ENCODE data around the gene SNX20. TPM values are rescaled to one million over a fixed set of nuclear protein-coding genes. Genes with fewer than 3 reads are reported as not detected.

The SNX20 gene
- total and polyA plus RNA-seq, 7 experiments from 2014 or later = 32.4 to 96.1 (median 70.8) TPM

GRCh38 chr16:50622643-50623369, 58.3 kb downstream of the SNX20 start:
- H3K27ac ChIP-seq (ENCODE audit: low read depth, low read length) = no peak overlapping the region
- no peaks in the 10 kb centered on the region for H3K36me3 ChIP-seq (ENCODE audit: control insufficient read depth in 2 of 3, insufficient read depth in 3 of 3, low read length in 3 of 3)
- POLR2A ChIA-PET = interaction anchor here (0.5 to 1.7 kb wide), 3 partner anchors 9 to 266 kb away, joined by 3 to 4 read pairs (median 3); no protein-coding TSS in a partner anchor
- H3K4me3 ChIP-seq (ENCODE audit: low read length) = no peak overlapping the region
- H3K9me3 ChIP-seq (ENCODE audit: control insufficient read depth in 2 of 3, low read length in 3 of 3) = no peaks in the 10 kb centered on the region
- Mint-ChIP-seq H3K27me3 (no peaks in the 10 kb centered on the region), H3K4me3 (peak overlapping the region in 3 of 10 donors; percentile 30 to 51 (median 39)), H3K27ac (peak overlapping the region in 5 of 9 donors; percentile 15 to 68 (median 54)), H3K4me1 (peaks cover 28 to 55% (median 47%) of the 10 kb centered on the region in 7 donors), H3K9me3 (no peaks in the 10 kb centered on the region), H3K36me3 (peaks cover 0 to 9% (median 0%) of the 10 kb centered on the region in 5 donors)
- peaks cover 0 to 43% of the 10 kb centered on the region in 2 donors for H3K4me1 ChIP-seq (ENCODE audit: control insufficient read depth in 2 of 2, insufficient read depth in 2 of 2, low read length in 2 of 2)
- ATAC-seq (no peak), DNase-seq (no peak)
- CTCF ChIA-PET = interaction anchor here (0.7 kb wide), 1 partner anchor 250 kb away, joined by 3 read pairs; no protein-coding TSS in a partner anchor
- no peaks in the 10 kb centered on the region for H3K27me3 ChIP-seq (ENCODE audit: control insufficient read depth in 2 of 2, insufficient read depth in 2 of 2, low read length in 2 of 2)
- intact Hi-C loops (cut with micrococcal nuclease) = no loop called here

- H3K36me3 Mint-ChIP-seq = peaks cover 0 to 14% (median 0%) of the 10 kb centered on the region in 5 donors
- DNase-seq (no peak), ATAC-seq (no peak)
- no peaks in the 10 kb centered on the region for H3K27me3 Mint-ChIP-seq
- Histone ChIP-seq H3K4me1 (ENCODE audit: control insufficient read depth in 2 of 2, insufficient read depth in 2 of 2, low read length in 2 of 2) (peaks cover 0 to 43% of the 10 kb centered on the region in 2 donors), H3K4me3 (ENCODE audit: low read length) (no peak overlapping the region), H3K27me3 (ENCODE audit: control insufficient read depth in 2 of 2, insufficient read depth in 2 of 2, low read length in 2 of 2) (no peaks in the 10 kb centered on the region), H3K27ac (ENCODE audit: low read depth, low read length) (no peak overlapping the region), H3K36me3 (ENCODE audit: control insufficient read depth in 2 of 3, insufficient read depth in 3 of 3, low read length in 3 of 3) (no peaks in the 10 kb centered on the region), H3K9me3 (ENCODE audit: control insufficient read depth in 2 of 3, low read length in 3 of 3) (no peaks in the 10 kb centered on the region)
- H3K4me1 Mint-ChIP-seq = peaks cover 25 to 54% (median 47%) of the 10 kb centered on the region in 7 donors
- H3K9me3 Mint-ChIP-seq = no peaks in the 10 kb centered on the region
- H3K27ac Mint-ChIP-seq = no peak overlapping the region
- ChIA-PET POLR2A (no interaction called here), CTCF (no interaction called here)
- no peak overlapping the region for H3K4me3 Mint-ChIP-seq
- intact Hi-C loops (cut with micrococcal nuclease) = no loop called here
Observed at GRCh38 chr16:50622029-50622428, 59.1 kb downstream of the SNX20 start.

Other genes with a start within 250 kb of the SNX20 start
- gene NKD1, start 132.9 kb downstream of the SNX20 start, total RNA-seq = 1 to 10 TPM; 1.4 to 7.9 (median 6.2) TPM
- under 1 TPM; 0.36 to 0.99 TPM for gene NKD1, start 132.9 kb downstream of the SNX20 start, polyA plus RNA-seq
- 10 to 100 TPM in 2 of 5 experiments, 1 to 10 TPM in 1, under 1 TPM in 2; 0.49 to 40.5 (median 4.8) TPM for gene NOD2, start 12.3 kb upstream of the SNX20 start, total RNA-seq
- under 1 TPM; 0.06 TPM for gene NOD2, start 12.3 kb upstream of the SNX20 start, polyA plus RNA-seq
- 100 to 1,000 TPM; 259 to 393 (median 336) TPM for gene CYLD, start 60.8 kb upstream of the SNX20 start, total RNA-seq
- 100 to 1,000 TPM; 170 to 224 TPM for gene CYLD, start 60.8 kb upstream of the SNX20 start, polyA plus RNA-seq